NB4 (cell line): ENCODE results near the gene MYO1F.
A peak's percentile ranks its signal among the peaks of the same experiment; 100 is the strongest.

ENCODE experiments used
- DNase-seq: peaks from one replicate; pipeline ENCODE4 v3.0.0; 2010; ENCODE audit warnings: low read depth
- H3K4me3 ChIP-seq: one replicate; pipeline ENCODE4 v1.5.1; 2011; ENCODE audit warnings: mild to moderate bottlenecking, low read depth, low read length, moderate library complexity
- CTCF ChIP-seq: IDR thresholded peaks from one replicate; pipeline ENCODE4 v1.5.1; 2012; ENCODE audit warnings: low read depth, low read length
- MAX ChIP-seq: IDR thresholded peaks from 2 replicates; pipeline ENCODE4 v1.6.1; 2011; ENCODE audit warnings: low read depth, low read length
- MYC ChIP-seq: IDR thresholded peaks from 2 replicates; pipeline ENCODE4 v1.6.1; 2011; ENCODE audit warnings: low read depth, low read length
- POLR2A ChIP-seq: IDR thresholded peaks from 2 replicates; pipeline ENCODE4 v1.6.1; 2011; ENCODE audit warnings: mild to moderate bottlenecking; ENCODE audit not compliant: insufficient read length; ENCODE audit errors: extremely low read depth

The MYO1F gene

GRCh38 chr19:8616861-8617260 lies 39.6 kb upstream of the MYO1F start:
- no peak for TF ChIP-seq MYC
- DNase-seq: no peak
- no peak overlapping the region for H3K4me3 ChIP-seq

GRCh38 chr19:8615813-8616596 lies 38.8 kb upstream of the MYO1F start:
- peak; percentile 100 for TF ChIP-seq CTCF
- no peak for TF ChIP-seq POLR2A
- TF ChIP-seq MAX: no peak
- 0 out of 2 replicates have a peak, but pooled peaks have one; percentile 5 for TF ChIP-seq MYC
- no peak overlapping the region for H3K4me3 ChIP-seq
- DNase-seq: peak; percentile 90

- TF ChIP-seq MYC (no peak), MAX (no peak), CTCF (no peak), POLR2A (no peak)
- no peak for DNase-seq
- no peak overlapping the region for H3K4me3 ChIP-seq
Measured at GRCh38 chr19:8615024-8615423, 37.8 kb upstream of the MYO1F start.

GRCh38 chr19:8614455-8614854 lies 37.2 kb upstream of the MYO1F start:
- no peak overlapping the region for H3K4me3 ChIP-seq
- DNase-seq: no peak
- no peak for TF ChIP-seq MYC
- TF ChIP-seq CTCF: no peak
- no peak for TF ChIP-seq MAX
- TF ChIP-seq POLR2A: no peak

GRCh38 chr19:8612807-8613171 lies 35.5 kb upstream of the MYO1F start:
- peak; percentile 23 for DNase-seq
- TF ChIP-seq MYC (no peak), MAX (no peak), POLR2A (no peak), CTCF (no peak)
- H3K4me3 ChIP-seq: no peak overlapping the region

- peak; percentile 74 for DNase-seq
- H3K4me3 ChIP-seq: no peak overlapping the region
Measured at GRCh38 chr19:8611877-8612806, 34.9 kb upstream of the MYO1F start.

More at GRCh38 chr19:8611877-8612806, 34.9 kb upstream of the MYO1F start:
- TF ChIP-seq MAX: no peak
- TF ChIP-seq POLR2A: no peak
- TF ChIP-seq MYC: no peak
- no peak for TF ChIP-seq CTCF
